HG02623 (cell line): Measurements from ENCODE around the gene GNPTAB.
"Not testable (repeated sequence)": the region's sequence is repeated elsewhere in the genome, so short reads cannot be mapped to it uniquely, and the experiment has no call there.

Experiments
- ATAC-seq: cut with Tn5 transposase; IDR thresholded peaks from one replicate; pipeline ENCODE4 v1.9.1; 2021; ENCODE audit warnings: moderate library complexity; ENCODE audit not compliant: unreplicated experiment

GNPTAB gene

DNA sequence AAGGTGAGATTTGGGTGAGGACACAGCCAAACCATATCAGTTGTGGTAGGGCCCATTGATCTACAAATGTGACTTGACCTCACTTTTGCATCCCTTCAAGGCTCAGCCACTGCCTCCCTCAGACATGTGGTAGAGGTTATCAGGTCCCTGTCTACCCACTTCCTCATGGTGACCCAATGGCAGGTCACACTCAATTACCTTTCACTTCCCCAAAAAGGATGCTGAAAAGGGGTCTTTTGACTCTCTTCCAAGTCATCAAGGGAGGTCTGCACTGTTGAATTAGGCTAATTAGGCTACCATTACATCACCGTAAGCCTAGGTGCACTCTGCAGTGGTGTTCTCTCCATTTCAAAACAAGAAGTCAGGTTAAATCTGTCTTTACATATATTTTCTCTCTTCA lies 24.0 kb upstream of the GNPTAB start:
- ATAC-seq, result peak; percentile 52

DNA sequence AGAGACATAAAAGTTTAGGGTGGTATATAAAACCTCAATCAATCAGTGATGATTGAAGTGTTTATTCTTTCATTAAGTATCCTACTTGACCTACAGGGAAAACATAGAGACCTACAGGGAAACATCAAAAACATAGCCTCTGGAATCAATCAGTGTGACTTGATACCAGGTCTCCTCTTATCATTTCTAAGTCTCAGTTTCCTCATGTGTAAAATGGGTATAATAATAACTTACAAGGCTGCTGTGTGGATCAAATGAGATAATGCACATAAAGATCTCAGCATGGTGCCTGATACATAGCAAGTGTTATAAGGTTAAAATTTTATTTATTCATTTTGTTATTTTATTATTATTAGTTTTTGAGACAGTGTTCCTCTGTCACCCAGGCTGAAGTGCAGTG lies 22.2 kb upstream of the GNPTAB start:
- no peak for ATAC-seq

DNA sequence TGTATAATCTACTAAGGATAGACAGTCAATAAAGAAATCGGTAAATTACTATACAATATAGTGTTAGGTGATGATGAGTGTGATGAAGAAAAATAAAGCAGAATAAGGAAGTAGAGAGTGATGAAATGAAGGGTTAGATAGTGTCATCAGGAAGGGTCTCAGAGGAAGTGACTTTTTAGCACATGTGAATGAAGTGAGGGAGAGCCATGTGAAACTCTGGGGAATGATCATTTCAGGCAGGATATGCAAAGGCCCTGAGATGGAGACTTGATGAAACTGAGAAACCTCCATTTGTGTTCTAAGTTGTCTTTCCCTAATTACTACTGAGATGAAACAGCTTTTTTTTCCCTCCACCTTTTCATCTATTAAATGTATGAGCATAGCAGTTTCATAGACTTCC lies 19.4 kb upstream of the GNPTAB start:
- ATAC-seq, result no peak

DNA sequence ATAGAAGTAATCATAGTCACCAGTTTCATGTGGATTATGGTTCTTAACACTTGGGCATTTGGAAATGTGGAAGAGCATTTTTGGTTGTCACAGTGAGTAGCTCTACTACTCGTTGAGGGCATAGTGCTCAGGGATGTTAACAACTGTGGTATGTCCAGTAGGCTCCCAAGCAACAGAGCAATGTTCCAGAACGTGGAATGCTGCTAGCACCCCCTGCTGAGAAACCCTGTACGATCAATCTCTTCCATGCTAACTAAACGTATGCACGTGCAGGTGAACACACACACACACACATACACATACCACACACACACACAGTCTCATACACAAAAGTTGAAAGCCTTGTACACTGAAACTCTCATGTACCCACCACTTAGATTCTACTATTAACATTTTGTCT lies 16.6 kb upstream of the GNPTAB start:
- no peak for ATAC-seq

DNA sequence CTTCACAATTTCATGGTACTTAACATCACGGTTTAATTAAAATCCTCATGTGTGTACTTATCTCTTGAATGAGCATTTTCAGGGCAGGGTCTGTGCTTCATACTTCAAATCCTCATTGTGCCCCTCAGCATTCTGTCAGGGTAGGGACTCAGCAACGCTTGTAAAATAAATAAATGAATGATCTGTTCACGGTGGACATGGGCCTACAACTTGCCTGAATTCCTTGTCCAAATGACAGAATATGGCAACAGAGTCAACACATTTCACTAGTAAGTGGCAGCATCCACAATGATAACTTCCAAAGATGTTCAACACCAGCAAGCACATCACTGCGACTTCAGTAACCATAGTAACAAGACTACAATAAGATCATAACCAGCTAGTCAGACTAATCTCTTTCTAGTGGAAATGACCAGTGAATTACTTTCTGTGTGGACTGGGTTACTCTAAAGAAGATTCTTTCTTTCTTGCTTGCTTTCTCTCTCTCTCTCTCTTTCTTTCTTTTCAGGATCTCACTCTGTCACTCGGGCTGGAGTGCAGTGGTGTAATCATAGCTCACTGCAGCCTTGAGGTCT lies 14.5 kb upstream of the GNPTAB start:
- no peak for ATAC-seq

DNA sequence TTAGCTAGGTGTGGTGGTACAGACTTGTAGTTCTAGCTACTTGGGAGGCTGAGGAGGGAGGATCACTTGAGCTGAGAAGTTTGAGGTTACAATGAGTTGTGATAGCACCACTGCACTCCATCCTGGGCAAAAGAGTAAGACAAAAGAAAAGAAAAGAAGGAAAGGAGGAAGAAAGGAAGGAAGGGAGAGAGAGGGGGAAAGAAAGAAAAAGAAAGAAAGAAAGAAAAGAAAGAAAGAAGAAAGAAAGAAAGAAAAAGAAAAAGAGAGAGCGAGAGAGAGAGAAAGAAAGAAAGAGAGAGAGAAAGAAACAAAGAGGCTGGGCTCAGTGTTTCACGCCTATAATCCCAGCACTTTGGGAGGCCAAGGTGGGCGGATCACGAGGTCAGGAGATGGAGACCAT lies 10.3 kb upstream of the GNPTAB start:
- ATAC-seq, result no peak

DNA sequence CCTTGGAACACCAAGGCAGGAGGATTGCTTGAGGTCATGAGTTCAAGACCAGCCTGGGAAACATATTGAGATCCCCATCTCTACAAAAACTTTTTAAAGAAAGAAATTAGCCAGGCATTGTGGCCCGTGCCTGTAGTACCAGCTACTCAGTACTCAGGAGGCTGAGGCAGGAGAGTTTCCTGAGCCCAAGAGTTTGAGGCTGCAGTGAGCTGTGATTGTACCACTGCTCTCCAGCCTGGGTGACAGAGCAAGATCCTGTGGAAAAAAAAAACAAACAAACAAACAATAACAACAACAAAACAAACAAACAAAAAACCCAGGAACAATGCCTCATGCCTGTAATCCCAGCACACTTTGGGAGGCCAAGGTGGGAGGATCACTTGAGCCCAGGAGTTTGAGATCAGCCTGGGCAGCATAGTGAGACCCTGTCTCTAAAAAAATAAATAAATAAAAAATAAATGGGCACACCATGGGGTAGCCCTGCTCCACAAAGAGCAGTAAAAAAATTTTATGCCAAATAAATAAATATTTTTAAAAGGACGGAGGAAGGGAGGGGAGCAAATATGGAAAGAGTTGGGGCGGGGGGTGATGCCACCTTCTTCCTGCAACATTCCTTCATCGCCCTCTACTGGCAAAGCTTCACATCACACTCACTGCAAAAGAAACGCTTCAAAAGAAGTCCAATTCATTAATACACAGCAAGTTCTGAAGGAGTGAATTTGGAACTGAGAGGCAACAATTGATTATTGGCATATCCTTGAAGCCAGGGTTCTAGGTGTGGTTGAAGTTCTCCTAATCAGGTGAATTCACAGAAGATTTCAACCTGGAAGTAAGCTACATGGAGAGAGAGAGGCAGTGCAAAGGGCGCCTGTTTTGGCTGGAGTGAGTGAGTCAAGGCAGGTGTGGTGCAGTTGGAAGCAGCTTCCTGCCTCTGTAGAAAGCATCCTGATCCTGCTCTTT lies 8.8 kb upstream of the GNPTAB start:
- ATAC-seq, result no peak

DNA sequence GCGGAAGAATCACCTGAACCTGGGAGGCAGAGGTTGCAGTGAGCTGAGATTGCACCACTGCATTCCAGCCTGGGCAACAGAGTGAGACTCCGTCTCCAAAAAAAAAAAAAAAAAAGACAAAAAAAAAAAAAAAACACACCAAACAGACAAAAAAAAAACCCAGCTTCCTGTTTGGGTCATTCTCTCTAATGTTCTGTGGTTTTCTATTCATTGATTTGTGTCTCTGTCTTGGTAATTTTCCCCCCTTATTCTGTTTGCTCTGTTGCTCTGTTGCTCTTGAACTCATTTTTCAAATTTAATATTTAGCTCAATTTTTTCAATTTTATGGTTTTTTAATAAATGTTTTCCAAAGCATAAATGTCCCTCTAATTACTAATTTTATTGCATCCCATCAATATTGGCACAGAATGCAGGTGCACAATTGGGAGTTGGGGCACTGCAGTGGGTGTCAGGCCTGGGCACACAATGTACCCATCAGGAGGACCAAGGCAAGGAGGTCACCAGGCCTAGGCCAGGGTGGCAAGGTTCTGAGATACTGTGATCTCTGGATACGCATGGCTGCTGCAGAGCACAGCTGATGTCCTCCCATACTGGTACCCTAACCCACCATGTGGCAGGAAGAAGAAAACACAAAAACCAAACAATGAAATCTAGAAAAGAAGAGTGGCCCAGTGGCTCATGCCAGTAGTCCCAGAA lies 8.0 kb upstream of the GNPTAB start:
- no peak for ATAC-seq

DNA sequence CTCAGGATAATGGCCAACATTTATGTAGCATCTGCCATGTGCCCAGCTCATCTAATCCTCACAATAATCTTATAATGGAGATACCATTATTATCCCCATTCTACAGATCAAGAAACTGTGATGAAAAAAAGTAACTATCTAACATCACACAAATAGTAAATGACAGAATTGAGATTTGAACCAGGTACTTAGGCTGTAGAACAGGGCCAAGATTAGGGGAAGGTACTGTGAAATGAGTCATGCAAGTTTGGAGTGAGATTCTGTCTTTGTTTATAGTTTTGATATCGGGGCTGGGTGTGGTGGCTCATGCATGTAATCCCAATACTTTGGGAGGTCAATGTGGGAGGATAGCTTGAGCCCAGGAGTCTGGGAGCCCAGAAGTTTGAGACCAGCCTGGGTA lies 1.3 kb upstream of the GNPTAB start:
- no peak for ATAC-seq

DNA sequence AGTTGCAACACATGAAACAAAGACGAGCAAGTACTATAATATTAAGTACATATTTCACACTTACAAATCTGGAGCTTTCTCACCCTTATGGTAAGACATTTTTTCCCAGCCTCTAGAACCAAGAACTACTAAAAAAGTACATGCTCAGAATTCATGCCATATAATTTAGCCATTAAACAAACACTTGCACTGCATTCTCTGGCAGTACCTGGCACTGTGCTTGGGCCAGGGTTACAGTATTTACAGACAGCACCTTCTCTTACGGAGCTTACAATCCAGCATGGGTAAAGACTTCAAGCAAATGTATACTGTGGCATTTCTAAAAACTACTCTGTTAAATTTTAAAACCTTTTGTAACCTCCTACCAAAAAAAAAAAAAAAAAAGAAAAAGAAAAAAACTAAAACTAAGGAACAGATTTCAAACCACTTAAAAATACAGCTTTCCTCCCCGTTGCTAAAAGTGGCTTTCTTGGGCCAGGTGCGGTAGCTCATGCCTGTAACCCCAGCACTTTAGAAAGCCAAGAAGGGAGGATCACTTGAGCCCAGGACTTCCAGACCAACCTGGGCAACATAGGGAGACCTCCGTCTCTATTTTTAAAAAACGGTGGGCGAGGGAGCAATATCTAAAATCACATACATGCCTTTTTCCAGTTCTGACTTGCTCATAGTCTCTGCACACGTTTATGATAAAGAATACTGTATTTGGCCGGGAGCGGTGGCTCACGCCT lies 956 bp downstream of the GNPTAB start:
- no peak for ATAC-seq

DNA sequence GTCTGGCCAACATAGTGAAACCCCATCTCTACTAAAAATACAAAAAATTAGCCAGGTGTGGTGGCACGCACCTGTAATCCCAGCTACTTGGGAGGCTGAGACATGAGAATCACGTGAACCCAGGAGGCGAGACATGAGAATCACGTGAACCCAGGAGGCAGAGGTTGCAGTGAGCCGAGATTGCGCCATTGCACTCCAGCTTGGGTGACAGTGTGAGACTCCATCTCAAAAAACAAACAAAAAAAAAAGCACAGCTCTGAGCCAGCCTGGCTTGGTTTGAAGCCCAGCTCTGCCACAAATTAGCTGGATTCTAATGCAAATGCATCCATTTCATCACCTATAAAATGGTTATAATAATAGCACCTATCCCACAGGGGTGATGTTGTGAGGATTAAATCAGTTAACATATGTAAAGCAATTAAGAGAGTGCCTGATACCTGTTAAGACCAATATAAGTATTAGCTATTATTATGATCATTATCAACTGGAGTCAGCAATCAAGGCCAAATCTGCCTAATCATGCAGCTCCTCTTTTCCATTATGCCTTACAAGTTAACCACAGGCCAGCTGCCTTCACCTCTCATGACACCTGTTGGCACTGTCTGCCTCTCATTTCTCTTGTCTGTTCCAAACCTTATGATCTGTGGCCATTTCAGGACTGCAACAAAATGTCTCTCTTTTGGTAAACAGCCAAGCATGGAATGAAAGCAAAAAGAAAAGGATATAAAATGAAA lies 2.1 kb downstream of the GNPTAB start:
- ATAC-seq, result no peak

DNA sequence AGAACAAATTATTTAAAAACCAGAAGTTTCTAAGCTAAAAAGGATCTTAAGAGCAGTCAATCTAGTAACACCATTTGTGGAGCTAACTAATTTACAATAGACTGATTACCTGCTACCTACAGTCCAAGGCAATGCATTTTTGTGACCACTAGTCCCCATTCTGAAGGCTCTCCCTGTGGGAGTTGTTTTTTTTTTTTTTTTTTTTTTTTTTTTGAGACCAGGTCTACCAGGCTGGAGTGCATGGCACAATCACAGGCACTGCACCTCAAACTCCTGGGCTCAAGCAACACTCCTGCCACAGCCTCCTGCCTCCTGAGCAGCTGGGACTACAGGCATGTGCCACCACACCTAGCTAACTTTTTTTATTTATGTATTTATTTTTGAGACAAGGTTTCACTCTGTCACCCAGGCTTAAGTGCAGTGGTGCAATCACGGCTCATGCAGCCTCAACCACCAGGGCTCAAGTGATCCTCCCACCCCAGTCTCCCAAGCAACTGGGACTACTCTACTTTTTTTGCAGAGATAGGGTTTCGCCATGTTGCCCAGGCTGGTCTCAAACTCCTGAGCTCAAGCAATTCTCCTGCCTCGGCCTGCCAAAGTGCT lies 3.9 kb downstream of the GNPTAB start:
- no peak for ATAC-seq

DNA sequence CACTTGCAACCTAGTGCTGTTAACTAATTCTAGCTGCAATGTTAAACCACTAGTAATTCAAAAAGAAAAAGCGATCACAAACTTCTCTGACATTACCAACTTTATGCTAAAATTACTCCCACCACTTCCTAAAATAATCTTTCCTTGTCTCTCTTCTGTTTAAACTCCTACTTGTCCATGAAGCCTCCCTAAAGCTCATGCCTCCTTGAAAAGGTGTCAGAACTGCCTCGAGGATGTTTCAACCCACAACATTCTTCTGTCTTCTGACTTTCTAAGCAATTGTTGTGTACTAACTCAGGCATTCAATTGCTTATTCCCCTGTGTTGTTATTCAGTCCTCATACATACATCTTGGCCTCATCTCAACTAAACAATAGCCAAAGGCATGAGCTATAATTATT lies 5.9 kb downstream of the GNPTAB start:
- ATAC-seq, result no peak

DNA sequence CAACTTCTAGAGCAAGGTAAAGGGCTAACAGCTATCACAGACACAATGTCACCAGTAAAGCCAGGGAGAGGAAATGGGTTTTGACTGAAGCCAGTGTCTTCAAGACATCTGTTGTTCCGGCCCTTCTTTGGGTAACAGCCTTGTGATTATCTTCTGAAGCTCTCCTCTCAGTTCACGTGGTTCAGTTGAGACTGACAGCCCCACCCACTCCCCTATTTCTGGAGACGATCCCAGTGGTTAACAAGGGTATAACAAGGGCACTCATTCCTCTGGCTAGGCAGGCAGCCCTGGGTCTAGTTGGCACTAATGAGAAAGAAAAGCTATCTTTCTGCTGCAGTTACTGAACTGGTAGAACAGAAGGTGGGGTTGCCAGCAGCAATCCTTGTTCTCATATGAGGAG lies 6.9 kb downstream of the GNPTAB start:
- ATAC-seq, result peak; percentile 75

DNA sequence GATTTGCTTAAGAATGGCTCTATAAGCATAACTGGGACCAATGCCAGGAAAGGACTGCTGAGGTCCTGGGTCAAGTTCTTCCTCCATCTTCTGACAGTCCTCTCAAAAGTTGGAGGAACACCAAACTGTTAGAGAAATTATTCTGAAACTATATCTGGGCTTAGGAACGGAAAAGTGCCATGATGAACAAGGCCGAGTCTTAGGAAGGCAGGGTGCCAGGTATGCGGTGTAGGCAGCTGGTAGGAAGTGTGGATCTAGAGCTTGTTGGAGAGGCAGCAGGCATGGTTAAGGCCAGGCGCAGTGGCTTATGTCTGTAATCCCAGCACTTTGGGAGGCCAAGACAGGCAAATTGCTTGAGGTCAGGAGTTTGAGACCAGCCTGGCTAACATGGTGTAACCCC lies 7.7 kb downstream of the GNPTAB start:
- ATAC-seq, result no peak

DNA sequence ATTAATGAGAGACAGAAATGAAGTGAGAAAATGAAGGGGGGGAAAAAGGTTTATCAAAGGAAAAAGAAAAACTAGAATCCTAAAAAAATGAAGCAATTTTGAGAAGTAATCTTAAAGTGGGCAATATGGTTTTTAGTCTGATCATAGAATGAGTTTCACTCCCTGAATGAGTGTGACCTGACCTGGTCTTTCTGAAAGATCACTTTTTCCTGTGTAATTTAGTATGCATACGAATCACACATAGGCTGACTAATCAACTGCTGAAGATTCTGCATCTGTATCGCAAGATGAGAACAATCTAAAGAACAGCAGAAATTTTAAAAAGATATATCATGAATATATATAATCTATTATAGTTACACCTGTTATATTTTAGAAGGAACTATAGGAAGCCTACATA lies 11.3 kb downstream of the GNPTAB start:
- no peak for ATAC-seq

DNA sequence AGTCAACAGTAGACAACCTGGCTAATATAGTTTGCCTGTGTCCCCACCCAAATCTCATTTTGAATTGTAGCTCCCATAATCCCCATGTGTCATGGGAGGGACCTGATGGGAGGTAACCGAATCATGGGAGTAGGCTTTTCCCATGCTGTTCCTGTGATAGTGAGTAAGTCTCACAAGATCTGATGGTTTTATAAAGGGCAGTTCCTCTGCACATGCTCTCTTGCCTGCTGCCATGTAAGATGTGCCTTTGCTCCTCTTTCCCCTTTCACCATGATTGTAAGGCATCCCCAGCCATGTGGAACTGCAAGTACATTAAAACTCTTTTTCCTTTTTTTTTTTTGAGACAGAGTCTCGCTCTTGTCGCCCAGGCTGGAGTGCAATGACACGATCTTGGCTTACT lies 12.1 kb downstream of the GNPTAB start:
- ATAC-seq, result not testable (repeated sequence)

DNA sequence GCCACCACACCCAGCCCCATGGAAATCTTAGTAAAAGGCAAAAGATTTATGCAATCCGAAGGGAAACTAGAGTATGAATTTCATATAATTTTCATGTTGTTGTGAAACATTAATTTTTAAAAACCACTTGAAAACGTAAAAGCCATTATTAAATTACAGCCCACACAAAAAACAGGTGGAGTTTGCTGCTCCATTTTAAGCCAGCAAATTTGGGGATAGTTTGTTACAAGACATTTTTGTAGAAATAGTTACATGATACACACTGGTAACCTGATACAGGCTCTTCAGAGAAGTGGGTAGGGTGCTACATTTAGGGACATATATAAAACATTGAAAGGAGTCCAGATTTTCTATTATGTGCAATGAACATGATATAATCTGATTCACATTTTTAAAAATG lies 17.6 kb downstream of the GNPTAB start:
- ATAC-seq, result no peak

DNA sequence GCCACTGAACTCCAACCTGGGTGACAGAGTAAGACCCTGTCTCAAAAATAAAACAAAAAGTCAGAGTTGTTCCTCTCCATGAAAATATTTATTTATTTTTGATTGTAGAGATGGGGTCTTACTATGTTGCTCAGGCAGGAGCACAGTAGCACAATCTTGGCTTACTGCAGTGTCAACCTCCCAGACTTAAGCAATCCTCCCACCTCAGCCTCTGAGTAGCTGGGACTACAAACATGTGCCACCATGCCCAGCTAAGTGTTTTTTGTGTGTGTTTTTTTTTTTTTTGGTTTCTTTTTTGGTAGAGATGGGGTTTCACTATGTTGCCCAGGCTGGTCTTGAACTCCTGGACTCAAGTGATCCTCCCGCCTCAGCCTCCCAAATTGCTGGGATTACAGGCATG lies 18.0 kb downstream of the GNPTAB start:
- ATAC-seq, result not testable (repeated sequence)

DNA sequence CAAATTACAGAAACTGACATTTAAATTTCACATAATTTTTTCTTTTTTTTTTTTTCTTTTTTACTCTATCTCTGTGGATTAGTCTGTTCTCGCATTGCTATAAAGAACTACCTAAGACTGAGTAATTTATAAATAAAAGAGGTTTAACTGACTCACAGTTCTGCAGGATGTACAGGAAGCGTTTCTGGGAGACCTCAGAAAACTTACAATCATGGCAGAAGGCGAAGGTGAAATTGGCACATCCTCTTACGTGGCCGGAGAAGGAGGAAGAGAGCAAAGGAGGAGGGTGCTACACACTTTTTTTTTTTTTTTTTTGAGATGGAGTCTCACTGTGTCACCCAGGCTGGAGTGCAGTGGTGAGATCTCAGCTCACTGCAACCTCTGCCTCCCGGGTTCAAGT lies 19.4 kb downstream of the GNPTAB start:
- not testable (repeated sequence) for ATAC-seq
